ENCODE results near the gene C4orf50.

Gene C4orf50

GRCh38 chr4:6013564-6013963 is 4.7 kb downstream of the C4orf50 start:
- TF ChIP-seq EZH2 (IDR thresholded peaks at IDR 0.05; ENCODE audit: borderline replicate concordance, low read length) = no peak
- TF ChIP-seq CTCF (IDR thresholded peaks at IDR 0.05; ENCODE audit: low read length) = no peak
- Histone ChIP-seq H3K27ac (ENCODE audit: low read depth, low read length, poor library complexity, severe bottlenecking) (no peak overlapping the region), H3K4me1 (ENCODE audit: insufficient read depth, low read length, severe bottlenecking) (no peaks in the 10 kb centered on the region), H4K20me1 (ENCODE audit: insufficient read depth, low read length) (no peaks in the 10 kb centered on the region), H3K9me3 (ENCODE audit: low read length) (no peaks in the 10 kb centered on the region), H2AFZ (ENCODE audit: low read length) (no peak overlapping the region), H3F3A (ENCODE audit: insufficient read depth, low read length) (no peaks in the 10 kb centered on the region), H3K4me3 (ENCODE audit: low read depth, low read length, poor library complexity, severe bottlenecking) (no peak overlapping the region), H3K9ac (ENCODE audit: low read length) (no peak overlapping the region), H3K36me3 (ENCODE audit: insufficient read depth, low read length) (no peaks in the 10 kb centered on the region), H3K4me2 (ENCODE audit: low read length) (no peak overlapping the region), H3K9me2 (ENCODE audit: low read depth, low read length) (no peaks in the 10 kb centered on the region), H3K79me2 (ENCODE audit: insufficient read depth, low read length) (no peaks in the 10 kb centered on the region), H3K27me3 (ENCODE audit: insufficient read depth, low read length) (no peaks in the 10 kb centered on the region)

- Histone ChIP-seq H3K36me3 (ENCODE audit: insufficient read depth, low read length) (no peaks in the 10 kb centered on the region), H2AFZ (ENCODE audit: low read length) (no peak overlapping the region), H3K4me2 (ENCODE audit: low read length) (no peak overlapping the region), H3F3A (ENCODE audit: insufficient read depth, low read length) (no peaks in the 10 kb centered on the region), H3K27ac (ENCODE audit: low read depth, low read length, poor library complexity, severe bottlenecking) (no peak overlapping the region), H3K27me3 (ENCODE audit: insufficient read depth, low read length) (no peaks in the 10 kb centered on the region), H3K79me2 (ENCODE audit: insufficient read depth, low read length) (no peaks in the 10 kb centered on the region), H3K9me3 (ENCODE audit: low read length) (no peaks in the 10 kb centered on the region), H3K4me1 (ENCODE audit: insufficient read depth, low read length, severe bottlenecking) (no peaks in the 10 kb centered on the region), H4K20me1 (ENCODE audit: insufficient read depth, low read length) (no peaks in the 10 kb centered on the region), H3K4me3 (ENCODE audit: low read depth, low read length, poor library complexity, severe bottlenecking) (no peak overlapping the region), H3K9me2 (ENCODE audit: low read depth, low read length) (no peaks in the 10 kb centered on the region), H3K9ac (ENCODE audit: low read length) (no peak overlapping the region)
- TF ChIP-seq EZH2 (IDR thresholded peaks at IDR 0.05; ENCODE audit: borderline replicate concordance, low read length) (no peak), CTCF (IDR thresholded peaks at IDR 0.05; ENCODE audit: low read length) (no peak)
Observed at GRCh38 chr4:6012200-6012599, 6.0 kb downstream of the C4orf50 start.

DNA sequence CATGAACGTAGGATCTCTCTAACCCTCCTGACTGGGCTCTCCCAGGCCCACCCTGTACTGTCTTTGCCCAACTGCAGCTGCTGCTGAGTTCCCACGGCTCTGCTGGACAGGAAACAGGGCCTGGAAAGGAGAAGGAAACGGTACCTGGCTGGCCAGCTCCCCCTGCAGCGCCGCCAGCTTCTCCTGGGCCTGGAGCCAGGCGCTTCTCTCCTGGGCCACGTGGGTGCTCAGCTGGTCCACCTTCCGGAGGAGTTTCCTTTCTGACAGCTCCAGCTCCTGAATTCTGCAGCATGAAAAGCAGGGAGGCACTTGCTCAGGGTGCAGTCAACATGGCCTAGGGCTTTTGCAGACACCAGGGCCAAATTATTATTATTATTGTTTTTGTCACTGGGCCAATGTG is 6.5 kb downstream of the C4orf50 start:
- Histone ChIP-seq H3K9me3 (ENCODE audit: low read length) (no peaks in the 10 kb centered on the region), H2AFZ (ENCODE audit: low read length) (no peak overlapping the region), H3K36me3 (ENCODE audit: insufficient read depth, low read length) (no peaks in the 10 kb centered on the region), H3K9ac (ENCODE audit: low read length) (no peak overlapping the region), H3K9me2 (ENCODE audit: low read depth, low read length) (no peaks in the 10 kb centered on the region), H3K27me3 (ENCODE audit: insufficient read depth, low read length) (no peaks in the 10 kb centered on the region), H3K4me2 (ENCODE audit: low read length) (no peak overlapping the region), H3K79me2 (ENCODE audit: insufficient read depth, low read length) (no peaks in the 10 kb centered on the region), H3K4me3 (ENCODE audit: low read depth, low read length, poor library complexity, severe bottlenecking) (no peak overlapping the region), H3F3A (ENCODE audit: insufficient read depth, low read length) (no peaks in the 10 kb centered on the region), H3K4me1 (ENCODE audit: insufficient read depth, low read length, severe bottlenecking) (no peaks in the 10 kb centered on the region), H3K27ac (ENCODE audit: low read depth, low read length, poor library complexity, severe bottlenecking) (no peak overlapping the region), H4K20me1 (ENCODE audit: insufficient read depth, low read length) (no peaks in the 10 kb centered on the region)
- TF ChIP-seq EZH2 (IDR thresholded peaks at IDR 0.05; ENCODE audit: borderline replicate concordance, low read length) (no peak), CTCF (IDR thresholded peaks at IDR 0.05; ENCODE audit: low read length) (no peak)

All from OCI-LY1 (cell line).